GM23338 (cell line): ENCODE data around the gene ZNF700. TPM values are rescaled to one million over a fixed set of nuclear protein-coding genes. Genes with fewer than 3 reads are reported as not detected.

Source experiments
- ATAC-seq: fragments of 200-7000 bp; cut with Tn5 transposase; 3 replicates; pipeline ENCODE4 v1.9.1; 2020
- DNase-seq: peaks from one replicate; pipeline ENCODE4 v3.0.0-alpha.2; 2015; ENCODE audit warnings: low spot score
- H2AFZ ChIP-seq: fragments of 200-600 bp; sonication (generic); 2 replicates; pipeline ENCODE4 v1.8.0; 2016; ENCODE audit warnings: antibody characterized with exemption, mild to moderate bottlenecking, moderate library complexity
- H3F3A ChIP-seq: fragments of 200-600 bp; sonication (generic); replicated peaks from 2 replicates; pipeline ENCODE4 v1.8.0; 2017; ENCODE audit warnings: antibody characterized with exemption, mixed run types, low read depth
- H3K27ac ChIP-seq: fragments of 200-600 bp; sonication (generic); 2 replicates; pipeline ENCODE4 v1.6.1; 2016; ENCODE audit warnings: low read depth
- H3K27me3 ChIP-seq: fragments of 200-600 bp; sonication (generic); 2 replicates; pipeline ENCODE4 v1.8.0; 2016; ENCODE audit warnings: mild to moderate bottlenecking, mixed run types, moderate library complexity; ENCODE audit not compliant: insufficient read depth
- H3K36me3 ChIP-seq: fragments of 200-600 bp; sonication (generic); 2 replicates; pipeline ENCODE4 v1.8.0; 2016; ENCODE audit warnings: mild to moderate bottlenecking; ENCODE audit not compliant: insufficient read depth
- H3K4me1 ChIP-seq: fragments of 200-600 bp; sonication (generic); 2 replicates; pipeline ENCODE4 v1.8.0; 2016; ENCODE audit warnings: mild to moderate bottlenecking, moderate library complexity; ENCODE audit not compliant: insufficient read depth
- H3K4me2 ChIP-seq: fragments of 200-600 bp; sonication (generic); 2 replicates; pipeline ENCODE4 v1.7.1; 2017; ENCODE audit warnings: mixed run types
- H3K4me3 ChIP-seq: fragments of 200-600 bp; sonication (generic); 2 replicates; pipeline ENCODE4 v1.6.1; 2016; ENCODE audit warnings: mixed run types
- H3K79me2 ChIP-seq: fragments of 200-600 bp; sonication (generic); replicated peaks from 2 replicates; pipeline ENCODE4 v1.8.0; 2017; ENCODE audit warnings: mild to moderate bottlenecking; ENCODE audit not compliant: insufficient read depth
- H3K9me2 ChIP-seq: fragments of 200-600 bp; sonication (generic); 2 replicates; pipeline ENCODE4 v1.8.0; 2017; ENCODE audit not compliant: insufficient read depth
- H4K20me1 ChIP-seq: fragments of 200-600 bp; sonication (generic); replicated peaks from 2 replicates; pipeline ENCODE4 v1.8.0; 2017; ENCODE audit warnings: mild to moderate bottlenecking; ENCODE audit not compliant: insufficient read depth
- H3K27ac Mint-ChIP-seq: 2 replicates; pipeline ENCODE4 v1.8.0; 2020; ENCODE audit warnings: inconsistent platforms, mild to moderate bottlenecking, moderate library complexity, mixed read lengths
- H3K27me3 Mint-ChIP-seq: 3 replicates; pipeline ENCODE4 v1.8.0; 2022; ENCODE audit warnings: low read depth, mild to moderate bottlenecking, moderate library complexity, mixed read lengths, inconsistent platforms; ENCODE audit not compliant: insufficient read depth, poor library complexity
- H3K36me3 Mint-ChIP-seq: 3 replicates; pipeline ENCODE4 v1.8.0; 2021; ENCODE audit warnings: low read depth, mild to moderate bottlenecking, inconsistent platforms, moderate library complexity, mixed read lengths
- H3K4me1 Mint-ChIP-seq: 3 replicates; pipeline ENCODE4 v1.8.0; 2020; ENCODE audit warnings: mild to moderate bottlenecking, inconsistent platforms, mixed read lengths
- H3K4me3 Mint-ChIP-seq: 3 replicates; pipeline ENCODE4 v1.8.0; 2021; ENCODE audit warnings: moderate library complexity, mild to moderate bottlenecking, inconsistent platforms, mixed read lengths
- H3K9me3 Mint-ChIP-seq: 3 replicates; pipeline ENCODE4 v1.8.0; 2020; ENCODE audit warnings: moderate library complexity, mild to moderate bottlenecking, inconsistent platforms, mixed read lengths
- CREB1 ChIP-seq: fragments of 250-450 bp; sonication (Bioruptor Pico); IDR thresholded peaks from 2 replicates; pipeline ENCODE4 v1.5.0; 2020; ENCODE audit warnings: low read depth, mild to moderate bottlenecking, moderate library complexity
- ETS1 ChIP-seq: IDR thresholded peaks from 2 replicates; pipeline ENCODE4 v1.6.1; 2016; ENCODE audit warnings: antibody characterized with exemption
- EZH2 ChIP-seq: fragments of 200-600 bp; sonication (generic); IDR thresholded peaks from one replicate; pipeline ENCODE4 v1.8.0; 2017; ENCODE audit warnings: antibody characterized with exemption, mild to moderate bottlenecking, low read depth; ENCODE audit not compliant: unreplicated experiment
- EZH2phosphoT487 ChIP-seq: fragments of 200-600 bp; sonication (generic); IDR thresholded peaks from one replicate; pipeline ENCODE4 v1.8.1; 2018; ENCODE audit warnings: antibody characterized with exemption; ENCODE audit not compliant: unreplicated experiment
- JUNB ChIP-seq: IDR thresholded peaks from one replicate; pipeline ENCODE4 v1.6.1; 2016; ENCODE audit warnings: antibody characterized with exemption; ENCODE audit not compliant: unreplicated experiment
- NANOG ChIP-seq: IDR thresholded peaks from 2 replicates; pipeline ENCODE4 v1.6.1; 2016; ENCODE audit warnings: antibody characterized with exemption, borderline replicate concordance
- POLR2AphosphoS5 ChIP-seq: IDR thresholded peaks from 2 replicates; pipeline ENCODE4 v1.6.1; 2016; ENCODE audit warnings: antibody characterized with exemption, low read depth
- REST ChIP-seq: IDR thresholded peaks from one replicate; pipeline ENCODE4 v1.6.1; 2018; ENCODE audit warnings: antibody characterized with exemption; ENCODE audit not compliant: unreplicated experiment
- STAT1 ChIP-seq: IDR thresholded peaks from one replicate; pipeline ENCODE4 v1.6.1; 2016; ENCODE audit warnings: antibody characterized with exemption; ENCODE audit not compliant: unreplicated experiment
- ZNF114 ChIP-seq: fragments of 250-450 bp; sonication (Bioruptor Pico); IDR thresholded peaks from 2 replicates; pipeline ENCODE4 v1.5.0; 2020; ENCODE audit warnings: mild to moderate bottlenecking, moderate library complexity
- ZNF331 ChIP-seq: fragments of 250-450 bp; sonication (Bioruptor Pico); IDR thresholded peaks from 2 replicates; pipeline ENCODE4 v1.5.0; 2020; ENCODE audit warnings: low read depth, mild to moderate bottlenecking, moderate library complexity
- ZNF462 ChIP-seq: fragments of 250-450 bp; sonication (Bioruptor Pico); IDR thresholded peaks from 2 replicates; pipeline ENCODE4 v1.5.0; 2020; ENCODE audit warnings: mild to moderate bottlenecking, moderate library complexity
- polyA plus RNA-seq: library from polyadenylated mRNA; unstranded; fragments of >200 nt; fragmentation: Nextera tagmentation; extraction: Ambion mirVana; gene quantifications from 2 replicates; pipeline ENCODE4 v1.2.1, GENCODE V29; 2016
- total RNA-seq: library from RNA; depleted of rRNA; stranded (reverse); fragments of >200 nt; shearing (Covaris generic); gene quantifications from 2 replicates; pipeline ENCODE4 v1.2.3, GENCODE V29; 2014

Gene ZNF700
- total and polyA plus RNA-seq, 2 experiments from 2014 or later, result 6.0 to 13.6 TPM

GRCh38 chr19:11982526-11982925 is 57.6 kb downstream of the ZNF700 start:
- H3K27me3 ChIP-seq, result no peaks in the 10 kb centered on the region
- no peaks in the 10 kb centered on the region for H3K79me2 ChIP-seq
- H3K4me1 ChIP-seq, result peaks cover 8% of the 10 kb centered on the region
- H4K20me1 ChIP-seq, result no peaks in the 10 kb centered on the region
- Mint-ChIP-seq H3K9me3 (peaks cover 95% of the 10 kb centered on the region), H3K27ac (no peak overlapping the region), H3K27me3 (peaks cover 3% of the 10 kb centered on the region), H3K36me3 (peaks cover 35% of the 10 kb centered on the region), H3K4me3 (no peak overlapping the region), H3K4me1 (no peaks in the 10 kb centered on the region)
- DNase-seq, result no peak
- no peak for TF ChIP-seq CREB1
- TF ChIP-seq ZNF114 (CRISPR knock-in tag), result no peak
- TF ChIP-seq REST, result no peak
- TF ChIP-seq ETS1, result no peak
- TF ChIP-seq EZH2phosphoT487, result no peak
- no peak for TF ChIP-seq NANOG
- no peak for TF ChIP-seq ZNF331 (CRISPR knock-in tag)
- TF ChIP-seq STAT1, result no peak
- no peak for TF ChIP-seq ZNF462 (CRISPR knock-in tag)
- TF ChIP-seq POLR2AphosphoS5, result no peak
- no peak for TF ChIP-seq EZH2
- TF ChIP-seq JUNB, result no peak
- H3K4me3 ChIP-seq, result no peak overlapping the region
- no peak overlapping the region for H3K4me2 ChIP-seq
- no peak for ATAC-seq
- peaks cover 19% of the 10 kb centered on the region for H3K36me3 ChIP-seq
- H2AFZ ChIP-seq, result no peak overlapping the region
- peaks cover 6% of the 10 kb centered on the region; the same call in 1 of the 2 replicates for H3K9me2 ChIP-seq
- H3F3A ChIP-seq, result no peaks in the 10 kb centered on the region
- no peak overlapping the region for H3K27ac ChIP-seq
